ENCODE data around the gene GLB1L2.

Gene GLB1L2

GRCh38 chr11:134387501-134387900 is 55.7 kb downstream of the GLB1L2 start:
- Mint-ChIP-seq H3K36me3 (ENCODE audit: low read depth) (no peaks in the 10 kb centered on the region), H3K27ac (no peak overlapping the region), H3K9me3 (no peaks in the 10 kb centered on the region), H3K4me3 (no peak overlapping the region), H3K4me1 (ENCODE audit: low read depth) (peaks cover 8% of the 10 kb centered on the region), H3K27me3 (peaks cover 3% of the 10 kb centered on the region)
- intact Hi-C loops (cut with micrococcal nuclease), result no loop called here

GRCh38 chr11:134388590-134388989 is 56.8 kb downstream of the GLB1L2 start:
- Mint-ChIP-seq H3K36me3 (ENCODE audit: low read depth) (no peaks in the 10 kb centered on the region), H3K27me3 (peaks cover 3% of the 10 kb centered on the region), H3K9me3 (no peaks in the 10 kb centered on the region), H3K4me1 (ENCODE audit: low read depth) (peaks cover 8% of the 10 kb centered on the region), H3K4me3 (no peak overlapping the region), H3K27ac (no peak overlapping the region)
- intact Hi-C loops (cut with micrococcal nuclease), result no loop called here

GRCh38 chr11:134389464-134390180 is 57.8 kb downstream of the GLB1L2 start:
- peaks cover 8% of the 10 kb centered on the region for H3K4me1 Mint-ChIP-seq (ENCODE audit: low read depth)
- peaks cover 4% of the 10 kb centered on the region for H3K27me3 Mint-ChIP-seq
- intact Hi-C loops (cut with micrococcal nuclease), result no loop called here
- H3K9me3 Mint-ChIP-seq, result no peaks in the 10 kb centered on the region
- H3K36me3 Mint-ChIP-seq (ENCODE audit: low read depth), result no peaks in the 10 kb centered on the region
- no peak overlapping the region for H3K27ac Mint-ChIP-seq
- H3K4me3 Mint-ChIP-seq, result no peak overlapping the region

GRCh38 chr11:134390706-134391569 is 59.1 kb downstream of the GLB1L2 start:
- Mint-ChIP-seq H3K36me3 (ENCODE audit: low read depth) (no peaks in the 10 kb centered on the region), H3K4me3 (no peak overlapping the region), H3K27ac (no peak overlapping the region), H3K27me3 (peaks cover 4% of the 10 kb centered on the region), H3K9me3 (no peaks in the 10 kb centered on the region), H3K4me1 (ENCODE audit: low read depth) (peaks cover 8% of the 10 kb centered on the region)
- intact Hi-C loops (cut with micrococcal nuclease), result no loop called here

GRCh38 chr11:134391656-134392055 is 59.9 kb downstream of the GLB1L2 start:
- Mint-ChIP-seq H3K27me3 (peaks cover 3% of the 10 kb centered on the region), H3K36me3 (ENCODE audit: low read depth) (no peaks in the 10 kb centered on the region), H3K27ac (no peak overlapping the region), H3K9me3 (no peaks in the 10 kb centered on the region), H3K4me3 (no peak overlapping the region), H3K4me1 (ENCODE audit: low read depth) (peaks cover 7% of the 10 kb centered on the region)
- intact Hi-C loops (cut with micrococcal nuclease), result no loop called here

GRCh38 chr11:134392953-134393615 is 61.3 kb downstream of the GLB1L2 start:
- Mint-ChIP-seq H3K9me3 (no peaks in the 10 kb centered on the region), H3K4me3 (no peak overlapping the region), H3K27me3 (peaks cover 1% of the 10 kb centered on the region), H3K27ac (no peak overlapping the region), H3K36me3 (ENCODE audit: low read depth) (no peaks in the 10 kb centered on the region), H3K4me1 (ENCODE audit: low read depth) (no peaks in the 10 kb centered on the region)
- intact Hi-C loops (cut with micrococcal nuclease), result no loop called here

- peaks cover 1% of the 10 kb centered on the region for H3K27me3 Mint-ChIP-seq
- H3K4me3 Mint-ChIP-seq, result no peak overlapping the region
- no peaks in the 10 kb centered on the region for H3K36me3 Mint-ChIP-seq (ENCODE audit: low read depth)
- H3K27ac Mint-ChIP-seq, result no peak overlapping the region
- intact Hi-C loops (cut with micrococcal nuclease), result no loop called here
- H3K4me1 Mint-ChIP-seq (ENCODE audit: low read depth), result no peaks in the 10 kb centered on the region
- H3K9me3 Mint-ChIP-seq, result no peaks in the 10 kb centered on the region
Observed at GRCh38 chr11:134393638-134394037, 61.9 kb downstream of the GLB1L2 start.

GRCh38 chr11:134394311-134394710 is 62.5 kb downstream of the GLB1L2 start:
- H3K27ac Mint-ChIP-seq, result no peak overlapping the region
- no peaks in the 10 kb centered on the region for H3K36me3 Mint-ChIP-seq (ENCODE audit: low read depth)
- H3K27me3 Mint-ChIP-seq, result peaks cover 1% of the 10 kb centered on the region
- no peak overlapping the region for H3K4me3 Mint-ChIP-seq
- H3K9me3 Mint-ChIP-seq, result no peaks in the 10 kb centered on the region
- intact Hi-C loops (cut with micrococcal nuclease), result no loop called here
- no peaks in the 10 kb centered on the region for H3K4me1 Mint-ChIP-seq (ENCODE audit: low read depth)

GRCh38 chr11:134395002-134395401 is 63.2 kb downstream of the GLB1L2 start:
- no peak overlapping the region for H3K27ac Mint-ChIP-seq
- H3K4me3 Mint-ChIP-seq, result no peak overlapping the region
- no peaks in the 10 kb centered on the region for H3K36me3 Mint-ChIP-seq (ENCODE audit: low read depth)
- peaks cover 1% of the 10 kb centered on the region for H3K27me3 Mint-ChIP-seq
- intact Hi-C loops (cut with micrococcal nuclease), result no loop called here
- H3K9me3 Mint-ChIP-seq, result no peaks in the 10 kb centered on the region
- H3K4me1 Mint-ChIP-seq (ENCODE audit: low read depth), result no peaks in the 10 kb centered on the region

GRCh38 chr11:134397304-134398078 is 65.7 kb downstream of the GLB1L2 start:
- H3K9me3 Mint-ChIP-seq, result no peaks in the 10 kb centered on the region
- H3K4me3 Mint-ChIP-seq, result no peak overlapping the region
- intact Hi-C loops (cut with micrococcal nuclease), result no loop called here
- no peak overlapping the region for H3K27ac Mint-ChIP-seq
- no peaks in the 10 kb centered on the region for H3K4me1 Mint-ChIP-seq (ENCODE audit: low read depth)
- peaks cover 3% of the 10 kb centered on the region for H3K27me3 Mint-ChIP-seq
- H3K36me3 Mint-ChIP-seq (ENCODE audit: low read depth), result no peaks in the 10 kb centered on the region

- H3K36me3 Mint-ChIP-seq (ENCODE audit: low read depth), result no peaks in the 10 kb centered on the region
- intact Hi-C loops (cut with micrococcal nuclease), result no loop called here
- H3K27ac Mint-ChIP-seq, result no peak overlapping the region
- H3K4me1 Mint-ChIP-seq (ENCODE audit: low read depth), result no peaks in the 10 kb centered on the region
- no peaks in the 10 kb centered on the region for H3K9me3 Mint-ChIP-seq
- H3K4me3 Mint-ChIP-seq, result no peak overlapping the region
- H3K27me3 Mint-ChIP-seq, result peaks cover 3% of the 10 kb centered on the region
Observed at GRCh38 chr11:134398079-134398444, 66.3 kb downstream of the GLB1L2 start.

GRCh38 chr11:134398644-134399292 is 67.0 kb downstream of the GLB1L2 start:
- H3K36me3 Mint-ChIP-seq (ENCODE audit: low read depth), result no peaks in the 10 kb centered on the region
- intact Hi-C loops (cut with micrococcal nuclease), result no loop called here

GRCh38 chr11:134399293-134399654 is 67.5 kb downstream of the GLB1L2 start:
- Mint-ChIP-seq H3K4me1 (ENCODE audit: low read depth) (no peaks in the 10 kb centered on the region), H3K27me3 (peaks cover 2% of the 10 kb centered on the region)

More at GRCh38 chr11:134398644-134399292, 67.0 kb downstream of the GLB1L2 start:
- Mint-ChIP-seq H3K9me3 (no peaks in the 10 kb centered on the region), H3K4me3 (no peak overlapping the region), H3K4me1 (ENCODE audit: low read depth) (no peaks in the 10 kb centered on the region), H3K27ac (no peak overlapping the region), H3K27me3 (peaks cover 3% of the 10 kb centered on the region)

More at GRCh38 chr11:134399293-134399654, 67.5 kb downstream of the GLB1L2 start:
- Mint-ChIP-seq H3K27ac (no peak overlapping the region), H3K36me3 (ENCODE audit: low read depth) (no peaks in the 10 kb centered on the region), H3K4me3 (no peak overlapping the region), H3K9me3 (no peaks in the 10 kb centered on the region)
- intact Hi-C loops (cut with micrococcal nuclease), result no loop called here

Measured in dendritic cell treated with granulocyte-macrophage colony-stimulating factor and Interleukin-4, amounts not matched to agents 40 ng/mL and 50 ng/mL, for 4 days (primary cell).